Loucy (cell line): Measurements from ENCODE around the gene HS6ST1.

Experiments used
- H2AFZ ChIP-seq: fragments of 200-600 bp; sonication (generic); 2 replicates; pipeline ENCODE4 v1.6.0; 2016; ENCODE audit warnings: antibody characterized with exemption, mild to moderate bottlenecking, low read length, moderate library complexity
- H3F3A ChIP-seq: fragments of 200-600 bp; 2 replicates; pipeline ENCODE4 v1.6.0; 2016; ENCODE audit warnings: antibody characterized with exemption, low read depth, mild to moderate bottlenecking
- H3K27me3 ChIP-seq: fragments of 200-600 bp; sonication (generic); 2 replicates; pipeline ENCODE4 v1.6.1; 2014; ENCODE audit warnings: low read length, mild to moderate bottlenecking; ENCODE audit not compliant: insufficient read depth, poor library complexity, severe bottlenecking
- H3K36me3 ChIP-seq: fragments of 200-600 bp; sonication (generic); 2 replicates; pipeline ENCODE4 v1.6.1; 2016; ENCODE audit warnings: low read length; ENCODE audit not compliant: insufficient read depth
- H3K4me1 ChIP-seq: fragments of 200-600 bp; sonication (generic); 2 replicates; pipeline ENCODE4 v1.5.1; 2014; ENCODE audit warnings: low read length, mild to moderate bottlenecking; ENCODE audit not compliant: insufficient read depth, poor library complexity, severe bottlenecking
- H3K4me2 ChIP-seq: fragments of 200-600 bp; sonication (generic); 2 replicates; pipeline ENCODE4 v1.6.0; 2014; ENCODE audit warnings: antibody characterized with exemption, low read length, low read depth, mild to moderate bottlenecking; ENCODE audit not compliant: poor library complexity, severe bottlenecking
- H3K4me3 ChIP-seq: fragments of 200-600 bp; sonication (generic); 2 replicates; pipeline ENCODE4 v1.5.1; 2014; ENCODE audit warnings: low read length, mild to moderate bottlenecking, mixed read lengths; ENCODE audit not compliant: poor library complexity, severe bottlenecking
- H3K79me2 ChIP-seq: fragments of 200-600 bp; sonication (generic); 2 replicates; pipeline ENCODE4 v1.6.1; 2014; ENCODE audit warnings: low read length; ENCODE audit not compliant: insufficient read depth
- H3K9ac ChIP-seq: fragments of 200-600 bp; sonication (generic); 2 replicates; pipeline ENCODE4 v1.6.0; 2014; ENCODE audit warnings: mild to moderate bottlenecking, low read depth, low read length, moderate library complexity; ENCODE audit not compliant: poor library complexity, severe bottlenecking
- H3K9me2 ChIP-seq: fragments of 200-600 bp; sonication (generic); replicated peaks from 2 replicates; pipeline ENCODE4 v1.6.1; 2016; ENCODE audit warnings: low read depth, low read length, mixed read lengths
- H3K9me3 ChIP-seq: fragments of 200-600 bp; sonication (generic); 2 replicates; pipeline ENCODE4 v1.6.1; 2014; ENCODE audit warnings: mild to moderate bottlenecking, antibody characterized with exemption, low read length, low read depth; ENCODE audit not compliant: insufficient read depth
- H4K20me1 ChIP-seq: fragments of 200-600 bp; sonication (generic); 2 replicates; pipeline ENCODE4 v1.6.0; 2014; ENCODE audit warnings: antibody characterized with exemption, low read length, mild to moderate bottlenecking; ENCODE audit not compliant: insufficient read depth, poor library complexity, severe bottlenecking
- CTCF ChIP-seq: fragments of 200-600 bp; sonication (generic); conservative IDR thresholded peaks from 2 replicates; pipeline ENCODE4 v1.5.1; 2014; ENCODE audit warnings: mild to moderate bottlenecking, antibody characterized with exemption, low read length
- EZH2phosphoT487 ChIP-seq: fragments of 200-600 bp; IDR thresholded peaks from 2 replicates; pipeline ENCODE4 v1.6.1; 2018; ENCODE audit warnings: antibody characterized with exemption, mild to moderate bottlenecking, moderate library complexity, borderline replicate concordance

Gene HS6ST1

GRCh38 chr2:128274218-128274617, 44.5 kb downstream of the HS6ST1 start:
- Histone ChIP-seq H3K4me1 (no peaks in the 10 kb centered on the region), H4K20me1 (peaks cover 100% of the 10 kb centered on the region), H3K9me3 (no peaks in the 10 kb centered on the region), H3K79me2 (peaks cover 100% of the 10 kb centered on the region), H3K4me2 (no peak overlapping the region), H3F3A (no peaks in the 10 kb centered on the region), H3K4me3 (no peak overlapping the region), H3K9me2 (no peaks in the 10 kb centered on the region), H3K27me3 (no peaks in the 10 kb centered on the region), H2AFZ (no peak overlapping the region), H3K9ac (no peak overlapping the region), H3K36me3 (peaks cover 100% of the 10 kb centered on the region)
- TF ChIP-seq CTCF (no peak), EZH2phosphoT487 (no peak)

- Histone ChIP-seq H3K36me3 (peaks cover 100% of the 10 kb centered on the region), H4K20me1 (peaks cover 100% of the 10 kb centered on the region), H3K27me3 (no peaks in the 10 kb centered on the region), H3F3A (no peaks in the 10 kb centered on the region), H3K4me3 (no peak overlapping the region), H2AFZ (no peak overlapping the region), H3K9me2 (no peaks in the 10 kb centered on the region), H3K9me3 (no peaks in the 10 kb centered on the region), H3K4me1 (no peaks in the 10 kb centered on the region), H3K79me2 (peaks cover 99% of the 10 kb centered on the region), H3K4me2 (no peak overlapping the region), H3K9ac (no peak overlapping the region)
- TF ChIP-seq EZH2phosphoT487 (no peak), CTCF (no peak)
Measured at GRCh38 chr2:128273469-128274081, 45.1 kb downstream of the HS6ST1 start.

DNA sequence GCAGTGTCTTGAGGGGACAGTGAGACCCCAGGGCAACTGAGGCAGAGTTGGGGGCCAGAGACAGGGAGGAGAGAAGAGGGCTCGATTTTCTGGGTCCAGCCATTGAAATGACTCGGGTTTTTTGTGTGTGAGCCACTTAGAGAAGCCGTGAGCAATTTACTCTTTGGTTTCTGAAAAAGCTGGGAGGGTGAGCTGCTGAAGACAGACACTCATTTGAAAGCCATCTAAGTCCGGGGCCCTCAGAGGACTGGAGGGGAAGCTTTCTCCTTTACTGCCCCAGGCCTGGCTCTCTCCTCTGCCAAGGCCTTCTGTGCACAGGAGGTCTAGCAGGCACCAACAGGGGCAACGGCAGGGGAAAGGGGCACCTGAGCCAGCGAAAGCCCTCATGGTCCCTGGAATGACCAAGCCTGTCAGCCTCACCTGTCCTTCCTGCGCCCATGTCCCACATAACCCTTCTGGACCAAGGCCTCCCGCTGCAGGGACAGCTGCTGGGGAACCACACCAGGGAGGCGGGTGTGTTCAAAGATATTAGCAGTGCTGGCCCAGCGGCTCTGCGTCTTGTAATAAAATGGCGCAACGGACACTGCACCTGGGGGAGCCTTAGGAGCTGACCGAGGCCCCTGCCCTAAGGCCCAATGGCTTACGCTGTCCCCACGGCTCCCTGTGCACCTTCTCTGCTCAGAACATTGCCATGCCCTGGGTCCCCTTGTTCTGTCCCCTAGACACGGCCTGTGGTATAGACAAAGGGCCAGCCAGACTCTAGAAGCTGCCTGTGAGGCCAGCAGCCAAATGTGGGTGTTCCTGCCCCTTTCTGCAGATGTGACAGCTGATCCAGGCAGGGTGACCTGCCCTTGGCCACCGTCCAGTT, 45.8 kb downstream of the HS6ST1 start:
- H3K9ac ChIP-seq, result no peak overlapping the region
- H3F3A ChIP-seq, result no peaks in the 10 kb centered on the region
- H3K4me1 ChIP-seq, result no peaks in the 10 kb centered on the region
- peaks cover 100% of the 10 kb centered on the region for H3K36me3 ChIP-seq
- H3K27me3 ChIP-seq, result no peaks in the 10 kb centered on the region
- H3K9me3 ChIP-seq, result no peaks in the 10 kb centered on the region
- no peak for TF ChIP-seq EZH2phosphoT487
- no peak for TF ChIP-seq CTCF
- no peaks in the 10 kb centered on the region for H3K9me2 ChIP-seq
- H3K4me3 ChIP-seq, result no peak overlapping the region
- no peak overlapping the region for H2AFZ ChIP-seq
- H3K4me2 ChIP-seq, result no peak overlapping the region
- H3K79me2 ChIP-seq, result peaks cover 92% of the 10 kb centered on the region
- H4K20me1 ChIP-seq, result peaks cover 96% of the 10 kb centered on the region
